Measurements from ENCODE around the gene KDM5A.
A peak's percentile ranks its signal among the peaks of the same experiment; 100 is the strongest.
"Not testable (repeated sequence)": the region's sequence is repeated elsewhere in the genome, so short reads cannot be mapped to it uniquely, and the experiment has no call there.

Gene KDM5A

DNA sequence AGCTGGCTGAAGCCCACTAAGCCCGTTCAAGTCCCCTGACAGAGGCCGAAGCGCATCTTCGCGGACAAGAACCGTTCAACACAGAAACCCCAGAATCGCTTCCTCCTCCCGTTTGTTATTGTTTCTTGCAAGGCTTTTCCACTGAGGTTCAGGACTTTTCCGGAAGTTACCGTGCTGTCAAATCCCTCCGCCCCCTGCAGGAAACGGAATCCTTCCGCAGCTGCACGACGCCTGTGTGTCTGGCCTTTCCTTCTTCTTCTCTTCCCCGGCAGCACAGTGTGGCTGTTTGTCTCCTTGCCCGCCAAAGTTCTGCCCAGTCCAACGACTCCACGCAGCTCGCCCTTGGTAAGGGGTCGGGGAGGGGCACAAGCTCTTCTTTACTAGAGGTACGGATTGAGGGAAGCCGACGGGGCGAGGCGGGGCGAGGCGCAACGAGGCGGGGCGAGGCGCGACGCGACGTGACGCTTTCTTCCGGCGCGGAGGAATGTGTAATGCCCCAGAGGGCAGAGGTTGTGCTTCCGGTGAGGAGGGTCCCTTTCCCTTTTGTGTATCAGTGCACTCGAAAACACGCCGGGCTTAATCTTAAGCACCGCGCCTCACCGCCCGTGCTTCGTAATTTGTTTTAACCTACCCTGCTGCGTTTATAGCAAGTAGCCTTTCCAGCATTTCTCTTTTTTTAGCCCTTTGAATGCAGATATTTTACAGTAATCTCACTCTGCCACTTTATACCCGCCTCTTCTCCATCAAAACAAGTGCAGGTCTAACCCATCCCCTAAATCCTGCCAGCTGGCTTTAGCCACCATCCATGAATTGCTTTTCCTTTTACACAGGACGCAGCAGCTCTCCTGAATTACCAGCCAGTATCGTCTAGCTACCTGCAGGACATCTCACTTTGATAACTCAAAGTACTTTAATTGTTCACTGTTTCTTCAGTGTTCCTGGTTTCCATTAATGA lies at the start of gene KDM5A:
Gene KDM5A, minus strand, starts transcription at position 179 of the 955 bp plus-strand sequence. CDS start 229 bp downstream, outside the sequence.
- DNase-seq (ENCODE audit: low spot score): peak; percentile 96

DNA sequence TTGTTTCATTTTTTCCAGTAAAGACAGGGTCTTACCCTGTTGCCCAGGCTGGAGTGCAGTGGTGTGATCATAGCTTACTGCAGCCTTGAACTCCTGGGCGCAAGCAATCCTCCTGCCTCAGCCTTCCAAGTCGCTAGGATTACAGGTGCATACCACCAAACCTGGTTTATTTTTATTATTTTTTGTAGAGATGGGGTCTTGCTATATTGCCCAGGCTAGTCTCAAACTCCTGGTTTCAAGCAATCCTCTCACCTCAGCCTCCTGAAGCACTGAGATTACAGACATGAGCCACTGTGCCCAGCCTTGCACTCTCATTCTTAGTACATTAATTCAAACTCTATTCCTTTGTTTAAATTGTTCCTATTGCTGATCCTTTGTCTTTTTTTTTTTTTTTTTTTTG lies 46.6 kb upstream of the KDM5A start:
- not testable (repeated sequence) for DNase-seq (ENCODE audit: low spot score)

DNA sequence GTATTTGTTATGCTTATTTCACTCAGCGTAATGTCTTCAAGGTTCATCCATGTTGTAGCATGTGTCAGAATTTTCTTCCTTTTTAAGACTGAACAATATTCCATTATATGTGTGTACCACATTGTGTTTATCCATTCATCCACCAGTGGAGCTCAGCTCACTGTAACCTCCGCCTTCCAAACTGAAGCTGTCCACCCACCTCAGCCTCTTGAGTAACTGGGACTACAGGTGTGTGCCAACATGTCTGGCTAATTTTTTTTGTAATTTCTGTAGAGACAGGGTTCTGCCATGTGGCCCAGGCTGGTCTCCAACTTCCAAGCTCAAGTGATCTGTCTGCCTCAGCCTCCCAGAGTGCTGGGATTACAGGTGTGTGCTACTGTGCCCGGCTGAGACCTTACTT lies 33.4 kb upstream of the KDM5A start:
- DNase-seq (ENCODE audit: low spot score): no peak

DNA sequence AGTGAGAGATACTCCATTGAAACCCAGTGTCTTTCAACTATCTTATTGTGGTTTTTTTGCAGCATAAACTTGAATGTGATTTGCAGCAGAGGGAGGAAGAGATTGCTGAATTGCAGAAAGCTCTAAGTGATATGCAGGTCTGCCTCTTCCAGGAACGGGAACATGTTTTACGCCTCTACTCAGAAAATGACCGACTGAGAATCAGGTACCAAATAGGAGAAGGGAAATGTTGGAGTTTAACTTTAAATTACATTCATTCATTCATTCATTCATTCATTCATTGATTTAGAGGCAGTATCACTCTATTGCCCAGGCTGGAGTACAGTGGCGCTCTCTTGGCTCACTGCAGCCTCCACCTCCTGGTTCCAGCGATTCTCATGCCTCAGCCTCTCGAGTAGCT lies 29.3 kb upstream of the KDM5A start:
- DNase-seq (ENCODE audit: low spot score): no peak

DNA sequence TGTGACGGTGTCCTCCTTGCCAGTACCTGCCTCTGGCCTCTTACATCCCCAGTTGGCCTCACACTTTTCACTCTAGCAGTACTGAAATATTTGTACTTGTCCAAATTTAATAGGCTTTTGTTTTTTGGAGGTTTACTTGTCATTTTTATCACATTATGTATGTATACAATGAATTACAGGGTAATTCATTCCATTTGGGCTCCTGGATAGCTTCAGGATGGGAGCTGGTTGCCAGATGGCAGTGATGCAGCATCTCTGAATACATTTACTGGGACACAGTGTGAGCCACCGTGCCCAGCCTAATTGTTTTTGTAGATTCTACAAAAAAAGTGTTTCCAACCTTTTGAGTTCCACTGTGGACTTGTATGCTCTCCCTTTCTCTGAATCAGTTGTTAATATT lies 25.7 kb upstream of the KDM5A start:
- DNase-seq (ENCODE audit: low spot score): no peak

DNA sequence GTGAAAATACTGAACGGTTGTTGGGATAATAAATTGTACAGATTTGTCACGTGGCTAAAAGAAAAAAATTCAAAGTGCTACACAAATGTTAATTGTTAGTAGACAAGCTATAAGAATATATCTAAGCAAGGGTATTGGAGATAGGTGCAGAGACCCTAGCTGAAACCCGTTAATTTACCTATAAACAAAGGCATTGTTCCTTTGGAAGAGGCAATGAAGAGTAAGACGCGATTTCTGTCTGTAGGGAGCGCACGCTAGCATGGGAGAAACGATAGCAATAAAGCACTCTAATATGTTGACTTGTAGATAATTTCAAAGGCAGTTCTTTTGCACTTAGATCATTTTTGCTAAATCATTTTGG lies 12.9 kb upstream of the KDM5A start:
- no peak for DNase-seq (ENCODE audit: low spot score)

DNA sequence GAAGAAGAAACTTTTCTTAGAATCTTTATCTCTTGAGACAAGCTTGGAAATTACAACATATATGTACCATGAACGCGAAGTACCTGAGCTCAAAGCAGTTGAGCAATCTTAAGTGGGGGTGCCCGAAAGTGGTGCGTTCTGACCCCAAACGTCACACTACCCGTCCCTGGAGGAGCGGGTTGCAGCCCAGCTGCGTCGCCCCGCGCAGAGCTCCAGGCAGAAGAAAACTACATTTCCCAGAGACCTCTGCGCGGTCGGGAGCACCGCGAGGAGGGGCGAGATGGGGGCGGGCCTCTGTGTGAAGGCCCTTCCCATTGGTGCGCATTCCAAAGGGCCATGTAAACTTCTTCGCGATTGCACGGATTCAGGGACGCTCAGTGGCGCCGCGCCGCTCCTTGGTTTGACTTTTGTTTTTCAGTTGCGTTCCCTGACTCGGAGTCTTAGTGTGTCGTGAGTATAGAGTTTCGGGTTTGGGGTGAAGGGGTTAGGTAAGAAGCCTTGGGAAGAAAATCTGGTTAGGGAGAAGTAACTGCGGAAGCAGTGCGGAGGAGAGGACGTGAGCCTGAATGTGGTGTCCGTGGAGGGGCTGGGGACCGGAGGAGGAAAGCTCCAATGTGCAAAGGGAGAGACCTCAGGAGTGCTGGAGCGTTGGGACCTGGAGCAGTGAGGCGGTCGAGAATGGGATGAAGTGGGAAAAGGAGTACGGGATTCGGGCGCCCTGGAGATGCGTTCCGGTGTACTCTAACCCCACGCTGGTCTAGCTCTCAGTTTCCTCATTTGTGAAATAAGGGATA lies 12.3 kb upstream of the KDM5A start, which contains the start of gene CCDC77:
Gene CCDC77, plus strand, starts transcription at position 410 of the 794 bp plus-strand sequence. CDS start 7,740 bp downstream, outside the sequence.
- DNase-seq (ENCODE audit: low spot score): peak; percentile 99

DNA sequence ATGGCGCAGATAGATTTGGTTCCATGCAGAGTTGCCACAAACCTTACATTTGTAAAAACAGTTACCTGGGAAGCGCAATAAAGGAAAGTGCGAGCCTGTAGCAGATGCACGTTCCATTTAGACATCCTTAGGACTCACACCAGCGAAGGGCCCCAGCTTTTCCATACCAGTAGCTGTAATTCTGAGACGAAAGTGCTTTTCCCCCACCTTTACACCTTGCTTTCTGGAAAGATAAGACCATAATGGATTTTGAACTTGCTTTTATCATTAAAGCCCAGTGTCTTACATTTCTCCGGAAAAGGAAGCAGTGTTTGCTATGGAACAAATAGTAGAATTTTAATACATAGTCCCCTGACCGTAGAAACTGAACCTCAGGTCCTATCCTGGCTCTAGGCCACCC lies 11.7 kb upstream of the KDM5A start:
- no peak for DNase-seq (ENCODE audit: low spot score)

DNA sequence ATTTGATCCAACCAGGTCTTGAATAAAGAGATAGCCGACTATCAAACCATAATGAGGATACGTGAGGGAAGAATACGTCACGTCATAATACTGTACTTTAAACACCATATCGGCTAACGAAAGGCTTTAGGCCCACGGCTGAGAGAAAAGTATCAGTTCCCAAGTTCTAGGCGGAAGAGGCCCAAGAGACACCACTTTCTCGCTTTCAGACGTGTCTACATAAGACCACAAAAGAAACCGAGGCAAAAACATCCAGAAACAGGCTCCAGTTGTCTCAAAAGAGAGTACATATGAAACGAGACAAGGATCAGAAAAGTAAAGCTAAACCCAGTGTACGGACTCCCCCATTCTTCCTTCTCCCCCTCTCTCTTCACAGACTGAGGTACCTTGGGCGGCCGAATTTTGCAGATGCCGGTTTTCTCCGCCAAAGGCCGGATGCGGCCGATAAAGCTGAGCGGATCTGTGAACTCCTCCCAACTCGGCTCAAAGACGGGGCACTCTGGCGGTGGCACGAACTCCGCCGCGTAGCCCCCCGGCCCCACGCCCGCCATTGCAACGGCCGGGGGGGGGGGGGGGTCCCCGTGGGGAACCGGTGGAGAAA lies 479 bp downstream of the KDM5A start:
- DNase-seq (ENCODE audit: low spot score): peak; percentile 11

DNA sequence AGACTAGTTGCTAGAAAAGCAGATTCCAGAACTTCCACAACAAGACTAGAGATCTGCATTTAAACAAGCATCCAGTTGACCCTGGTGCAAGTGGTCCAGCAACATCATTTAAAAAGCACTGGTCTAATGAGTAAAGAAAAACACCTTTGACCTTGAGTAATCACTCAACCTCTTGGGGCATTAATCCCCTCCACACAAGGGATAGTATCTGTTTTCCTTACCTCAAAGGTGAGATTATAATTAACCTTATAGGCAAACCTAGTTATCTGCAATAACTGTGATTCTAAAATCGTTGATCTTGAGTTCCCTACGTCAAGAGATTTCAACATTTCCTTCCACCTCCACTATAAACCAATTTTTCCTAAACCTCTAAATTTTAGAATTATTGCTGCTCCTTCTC lies 1.1 kb downstream of the KDM5A start:
- DNase-seq (ENCODE audit: low spot score): no peak

DNA sequence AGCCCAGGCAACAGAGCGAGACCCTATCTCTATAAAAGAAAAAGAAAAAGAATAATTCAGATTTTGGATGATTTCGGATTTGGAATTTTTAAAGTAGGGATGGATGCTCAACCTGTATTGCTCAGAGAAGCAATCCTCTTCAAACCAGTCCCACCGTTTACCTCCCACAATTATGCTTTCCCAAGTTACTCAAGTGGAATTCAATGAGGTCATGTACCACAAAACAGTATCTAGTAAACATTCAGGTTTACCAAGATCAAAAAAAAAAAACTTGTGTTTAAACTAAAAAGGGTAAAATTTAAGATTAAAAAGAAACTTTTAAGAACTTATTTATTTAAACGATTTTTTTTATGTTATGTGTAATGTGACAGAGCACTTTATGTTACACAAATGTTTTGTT lies 2.5 kb downstream of the KDM5A start:
- DNase-seq (ENCODE audit: low spot score): peak; percentile 14

DNA sequence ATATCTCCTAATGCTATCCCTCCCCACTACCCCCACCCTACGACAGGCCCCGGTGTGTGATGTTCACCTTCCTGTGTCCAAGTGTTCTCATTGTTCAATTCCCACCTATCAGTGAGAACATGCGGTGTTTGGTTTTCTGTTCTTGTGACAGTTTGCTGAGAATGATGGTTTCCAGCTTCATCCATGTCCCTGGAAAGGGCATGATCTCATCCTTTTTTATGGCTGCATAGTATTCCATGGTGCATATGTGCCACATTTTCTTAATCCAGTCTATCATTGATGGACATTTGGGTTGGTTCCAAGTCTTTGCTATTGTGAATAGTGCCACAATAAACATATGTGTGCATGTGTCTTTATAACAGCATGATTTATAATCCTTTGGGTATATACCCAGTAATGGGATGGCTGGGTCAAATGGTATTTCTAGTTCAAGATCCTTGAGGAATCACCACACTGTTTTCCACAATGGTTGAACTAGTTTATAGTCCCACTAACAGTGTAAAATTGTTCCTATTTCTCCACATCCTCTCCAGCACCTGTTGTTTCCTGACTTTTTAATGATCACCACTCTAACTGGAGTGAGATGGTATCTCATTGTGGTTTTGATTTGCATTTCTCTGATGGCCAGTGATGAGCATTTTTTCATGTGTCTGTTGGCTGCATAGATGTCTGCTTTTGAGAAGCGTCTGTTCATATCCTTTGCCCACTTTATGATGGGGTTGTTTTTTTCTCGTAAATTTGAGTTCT lies 18.2 kb downstream of the KDM5A start:
- DNase-seq (ENCODE audit: low spot score): not testable (repeated sequence)

DNA sequence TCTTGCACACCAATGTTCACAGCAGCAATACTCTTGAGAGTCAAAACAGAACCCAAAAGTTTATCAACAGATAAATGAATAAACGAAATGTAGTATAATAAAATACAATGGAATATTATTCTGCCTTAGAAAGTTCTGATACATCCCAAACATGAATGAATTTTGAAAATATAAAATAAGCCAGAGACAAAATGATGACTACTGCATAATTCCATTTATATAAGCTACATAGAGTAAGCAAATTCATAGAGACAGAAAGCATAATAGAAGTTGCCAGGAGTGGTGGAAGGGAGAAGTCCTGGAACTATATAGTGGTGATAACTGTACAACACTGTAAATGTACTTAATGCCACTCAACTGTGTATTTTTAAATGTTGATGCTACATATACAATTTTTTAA lies 21.1 kb downstream of the KDM5A start:
- DNase-seq (ENCODE audit: low spot score): no peak

DNA sequence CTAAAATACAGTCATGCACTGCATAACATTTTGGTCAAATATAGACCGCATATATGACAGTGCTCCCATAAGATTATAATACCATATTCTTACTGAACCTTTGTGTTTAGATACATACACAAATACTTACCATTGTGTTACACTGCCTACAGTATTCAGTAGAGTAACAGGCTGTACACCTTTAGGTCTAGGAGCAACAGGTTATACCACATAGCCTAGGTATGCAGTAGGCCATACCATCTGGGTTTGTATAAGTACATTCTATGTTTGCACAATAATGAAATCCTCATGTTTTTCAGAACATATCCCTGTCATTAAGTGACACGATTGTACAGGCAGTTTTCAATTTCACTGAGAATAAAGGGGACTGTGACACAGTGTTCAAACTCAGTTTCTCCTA lies 22.3 kb downstream of the KDM5A start:
- no peak for DNase-seq (ENCODE audit: low spot score)

DNA sequence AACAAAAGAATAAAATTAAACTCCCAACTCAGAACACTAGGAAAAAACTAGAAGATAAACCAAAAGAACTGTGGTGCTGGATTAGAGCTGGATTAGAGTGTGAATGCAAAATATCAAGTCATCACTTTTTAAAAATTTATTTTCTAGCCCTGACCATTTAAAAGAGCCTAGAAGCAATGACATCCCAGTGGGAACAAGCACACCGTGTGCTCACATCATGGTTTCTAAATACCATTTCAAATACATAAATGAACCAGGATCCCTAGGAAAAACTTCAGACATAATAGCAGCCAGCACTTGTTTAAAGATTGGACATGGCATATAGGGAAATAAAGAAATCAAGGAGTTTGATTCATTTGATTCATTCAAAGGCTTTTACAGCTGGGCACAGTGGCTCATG lies 30.0 kb downstream of the KDM5A start:
- DNase-seq (ENCODE audit: low spot score): no peak

DNA sequence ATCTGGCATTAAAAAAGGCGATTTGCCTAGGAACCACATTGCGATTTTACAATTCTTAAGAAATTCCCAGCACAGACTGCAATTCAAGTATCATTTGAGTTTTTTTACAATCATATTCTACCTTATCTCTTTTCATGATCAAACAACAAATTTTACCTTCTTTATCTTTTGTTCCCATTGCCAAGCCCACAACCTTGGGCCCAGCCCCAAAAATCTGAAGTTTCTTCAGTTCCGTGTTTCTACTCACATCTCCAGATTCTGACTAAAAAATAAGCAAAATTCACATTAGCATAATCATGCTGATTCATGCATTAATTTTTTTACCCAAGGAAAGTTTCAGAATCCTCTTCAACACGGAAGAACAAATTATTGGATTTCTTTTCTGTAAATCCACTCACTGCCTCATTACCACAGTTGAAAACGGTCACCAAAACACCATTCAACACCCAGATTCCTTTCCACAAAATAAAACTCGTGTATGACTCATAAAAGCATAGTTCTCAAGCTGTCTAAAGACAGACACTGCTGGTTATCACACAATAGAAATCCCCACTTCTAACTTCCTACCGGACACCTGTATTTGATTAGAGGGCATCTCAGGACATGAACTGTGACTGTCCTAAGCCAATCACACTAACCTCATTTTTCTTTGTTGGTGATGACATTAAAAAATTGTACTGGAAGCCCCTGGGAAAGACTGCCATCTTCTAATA lies 32.7 kb downstream of the KDM5A start:
- DNase-seq (ENCODE audit: low spot score): peak; percentile 34

DNA sequence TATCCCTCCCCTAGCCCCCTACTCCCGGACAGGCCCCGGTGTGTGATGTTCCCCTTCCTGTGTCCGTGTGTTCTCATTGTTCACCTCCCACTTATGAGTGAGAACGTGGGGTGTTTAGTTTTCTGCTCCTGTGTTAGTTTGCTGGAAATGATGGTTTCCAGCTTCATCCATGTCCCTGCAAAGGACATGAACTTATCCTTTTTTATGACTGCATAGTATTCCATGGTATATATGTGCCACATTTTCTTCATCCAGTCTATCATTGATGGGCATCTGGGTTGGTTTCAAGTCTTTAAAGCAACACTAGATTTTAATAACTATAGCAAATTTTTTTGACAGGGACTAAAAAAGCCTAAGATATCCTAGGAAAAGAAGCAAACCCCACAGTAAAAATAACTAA lies 37.9 kb downstream of the KDM5A start:
- DNase-seq (ENCODE audit: low spot score): not testable (repeated sequence)

DNA sequence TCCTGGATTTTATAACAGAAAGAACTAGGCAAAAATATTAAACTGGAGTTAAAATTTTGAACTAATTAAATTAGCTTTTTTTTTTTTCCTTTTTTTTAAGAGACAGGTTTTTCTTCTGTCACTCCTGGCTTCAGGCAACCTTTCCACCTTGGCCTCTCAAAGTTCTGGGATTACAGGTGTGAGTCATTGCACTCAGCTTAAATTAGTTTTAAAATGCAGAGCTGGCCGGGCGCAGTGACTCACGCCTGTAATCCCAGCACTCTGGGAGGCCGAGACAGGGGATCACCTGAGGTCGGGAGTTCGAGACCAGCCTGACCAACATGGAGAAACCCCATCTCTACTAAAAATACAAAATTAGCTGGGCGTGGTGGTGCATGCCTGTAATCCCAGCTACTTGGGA lies 39.5 kb downstream of the KDM5A start:
- not testable (repeated sequence) for DNase-seq (ENCODE audit: low spot score)

DNA sequence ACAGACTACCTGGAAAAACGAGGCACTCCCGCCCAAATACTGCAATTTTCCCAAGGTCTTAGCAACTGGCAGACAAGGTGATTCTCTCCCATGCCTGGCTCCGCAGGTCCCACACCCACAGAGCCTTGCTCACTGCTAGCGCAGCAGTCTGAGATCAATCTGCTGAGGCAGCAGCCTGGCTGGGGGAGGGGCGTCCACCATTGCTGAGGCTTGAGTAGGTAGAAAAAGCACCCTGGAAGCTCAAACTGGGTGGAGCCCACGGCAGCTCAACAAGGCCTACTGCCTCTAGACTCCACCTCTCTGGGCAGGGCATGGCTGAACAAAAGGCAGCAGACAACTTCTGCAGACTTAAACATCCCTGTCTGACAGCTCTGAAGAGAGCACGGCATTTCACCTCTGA lies 46.1 kb downstream of the KDM5A start:
- not testable (repeated sequence) for DNase-seq (ENCODE audit: low spot score)

DNA sequence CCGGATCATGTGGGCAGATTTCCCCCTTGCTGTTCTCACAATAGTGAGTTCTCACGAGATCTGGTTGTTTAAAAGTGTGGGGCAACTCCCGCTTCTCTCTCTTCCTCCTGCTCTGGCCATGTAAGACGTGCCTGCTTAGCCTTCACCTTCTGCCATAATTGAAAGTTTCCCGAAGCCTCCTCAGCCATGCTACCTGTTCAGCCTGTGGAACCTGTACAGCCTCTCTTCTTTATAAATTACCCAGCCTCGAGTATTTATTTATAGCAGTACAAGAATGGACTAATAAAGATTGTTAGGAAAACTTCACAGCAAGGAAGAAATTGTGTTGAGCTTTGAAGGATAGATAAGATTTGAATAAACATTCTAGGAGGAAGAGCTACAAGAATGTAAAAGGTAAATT lies 52.1 kb downstream of the KDM5A start:
- no peak for DNase-seq (ENCODE audit: low spot score)

DNA sequence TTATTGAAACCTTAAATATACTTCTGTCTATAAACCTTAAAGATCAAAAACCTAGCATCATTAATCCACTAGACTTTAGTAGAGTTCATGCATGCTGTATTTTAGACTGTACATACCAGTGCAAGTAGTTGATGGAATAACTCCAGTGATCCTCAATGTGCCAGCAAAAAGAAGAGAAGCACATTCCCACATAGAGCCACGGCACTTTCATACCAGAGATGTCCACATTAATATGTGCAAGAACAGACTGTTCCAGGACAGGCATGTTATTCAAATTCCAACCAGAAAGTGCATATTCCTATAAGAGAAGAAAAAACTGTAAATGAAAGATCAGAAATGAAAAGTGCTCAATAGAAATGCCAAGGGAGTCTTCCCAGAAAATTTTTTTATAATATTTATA lies 55.0 kb downstream of the KDM5A start:
- no peak for DNase-seq (ENCODE audit: low spot score)
